GM10266 (cell line): ENCODE data around the gene LDLRAD3.
A peak's percentile ranks its signal among the peaks of the same experiment; 100 is the strongest.

Experiments
- DNase-seq: peaks from one replicate; pipeline ENCODE4 v3.0.0; 2012; ENCODE audit errors: extremely low spot score
- TF ChIP-seq, protein P1 (sequence below): IDR thresholded peaks from 2 replicates; pipeline ENCODE4 v1.5.1; 2012; ENCODE audit warnings: mild to moderate bottlenecking, low read depth; ENCODE audit not compliant: control insufficient read depth, insufficient read depth; ENCODE audit errors: missing control alignments

The LDLRAD3 gene

DNA sequence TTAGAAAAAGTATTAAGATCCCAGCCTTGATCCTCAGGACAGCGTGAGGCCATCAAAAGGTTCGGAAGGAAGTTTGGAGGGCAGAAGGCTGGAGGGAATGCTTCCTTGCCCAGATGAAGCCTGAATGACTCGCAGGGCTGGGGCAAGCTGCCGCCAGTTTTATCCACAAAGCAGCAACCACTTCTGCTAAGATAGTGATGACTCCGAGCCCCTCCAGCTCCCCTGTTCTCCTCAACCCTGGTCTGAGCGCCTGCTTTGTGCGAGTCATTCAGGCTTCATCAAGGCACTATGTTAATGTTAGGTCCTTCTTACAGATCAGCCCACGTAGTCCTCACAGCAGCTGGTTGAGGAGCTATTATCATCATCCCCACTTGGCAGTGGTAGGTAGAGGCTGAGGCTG is 186.5 kb downstream of the LDLRAD3 start:
- TF ChIP-seq, protein P1, sequence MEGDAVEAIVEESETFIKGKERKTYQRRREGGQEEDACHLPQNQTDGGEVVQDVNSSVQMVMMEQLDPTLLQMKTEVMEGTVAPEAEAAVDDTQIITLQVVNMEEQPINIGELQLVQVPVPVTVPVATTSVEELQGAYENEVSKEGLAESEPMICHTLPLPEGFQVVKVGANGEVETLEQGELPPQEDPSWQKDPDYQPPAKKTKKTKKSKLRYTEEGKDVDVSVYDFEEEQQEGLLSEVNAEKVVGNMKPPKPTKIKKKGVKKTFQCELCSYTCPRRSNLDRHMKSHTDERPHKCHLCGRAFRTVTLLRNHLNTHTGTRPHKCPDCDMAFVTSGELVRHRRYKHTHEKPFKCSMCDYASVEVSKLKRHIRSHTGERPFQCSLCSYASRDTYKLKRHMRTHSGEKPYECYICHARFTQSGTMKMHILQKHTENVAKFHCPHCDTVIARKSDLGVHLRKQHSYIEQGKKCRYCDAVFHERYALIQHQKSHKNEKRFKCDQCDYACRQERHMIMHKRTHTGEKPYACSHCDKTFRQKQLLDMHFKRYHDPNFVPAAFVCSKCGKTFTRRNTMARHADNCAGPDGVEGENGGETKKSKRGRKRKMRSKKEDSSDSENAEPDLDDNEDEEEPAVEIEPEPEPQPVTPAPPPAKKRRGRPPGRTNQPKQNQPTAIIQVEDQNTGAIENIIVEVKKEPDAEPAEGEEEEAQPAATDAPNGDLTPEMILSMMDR, result no peak
- no peak for DNase-seq

DNA sequence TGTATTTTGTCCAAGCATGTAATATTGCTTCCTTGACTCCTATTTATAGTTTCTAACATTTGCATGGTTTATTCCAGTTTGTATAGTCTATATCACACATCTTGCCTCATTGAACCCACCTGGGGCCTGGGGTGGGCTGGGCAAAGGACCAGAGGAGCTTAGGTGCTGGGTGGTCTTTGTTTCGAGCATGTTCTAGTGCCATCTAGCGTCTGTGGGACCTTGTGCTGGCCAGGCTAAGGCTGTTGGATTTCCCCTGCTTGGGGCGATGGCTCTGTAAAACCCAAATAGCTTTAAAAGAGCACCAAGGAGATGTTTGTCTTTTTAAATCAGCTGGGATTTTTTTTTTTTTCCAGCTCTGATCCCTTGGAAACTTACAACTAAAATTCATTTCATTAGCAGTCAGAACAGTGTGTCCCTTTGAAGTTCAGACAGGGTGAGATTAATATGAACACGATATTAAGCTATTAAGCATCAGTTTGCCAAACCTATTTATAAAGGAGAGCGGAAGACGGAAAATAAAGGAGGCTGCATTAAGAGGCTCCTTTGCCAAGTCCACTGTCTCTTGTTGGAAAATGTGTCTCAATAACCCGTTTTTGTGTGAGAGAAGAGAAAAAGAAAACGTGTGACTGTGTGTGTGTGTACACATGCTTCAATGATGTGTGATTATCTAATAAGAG is 188.0 kb downstream of the LDLRAD3 start:
- TF ChIP-seq, protein P1, result peak; percentile 70
- peak; percentile 47 for DNase-seq

DNA sequence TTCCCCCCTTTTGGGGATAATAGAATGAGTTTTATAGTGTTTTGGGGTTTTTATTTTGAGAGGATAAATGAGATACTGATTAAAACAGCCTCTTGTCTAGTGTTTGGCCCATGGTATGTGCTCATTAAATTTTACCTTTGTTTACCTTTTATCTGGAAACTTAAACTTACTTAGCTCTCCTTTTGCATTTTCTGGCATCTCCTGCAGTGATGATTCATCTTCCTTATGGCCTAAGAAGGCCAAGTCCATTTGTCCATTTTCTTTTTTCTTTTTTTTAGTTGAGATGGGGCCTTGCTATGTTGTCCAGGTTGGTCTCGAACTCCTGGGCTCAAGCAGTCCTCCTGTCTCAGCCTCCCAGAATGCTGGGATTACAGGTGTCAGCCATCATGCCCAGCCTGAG is 189.1 kb downstream of the LDLRAD3 start:
- TF ChIP-seq, protein P1, result no peak
- no peak for DNase-seq

DNA sequence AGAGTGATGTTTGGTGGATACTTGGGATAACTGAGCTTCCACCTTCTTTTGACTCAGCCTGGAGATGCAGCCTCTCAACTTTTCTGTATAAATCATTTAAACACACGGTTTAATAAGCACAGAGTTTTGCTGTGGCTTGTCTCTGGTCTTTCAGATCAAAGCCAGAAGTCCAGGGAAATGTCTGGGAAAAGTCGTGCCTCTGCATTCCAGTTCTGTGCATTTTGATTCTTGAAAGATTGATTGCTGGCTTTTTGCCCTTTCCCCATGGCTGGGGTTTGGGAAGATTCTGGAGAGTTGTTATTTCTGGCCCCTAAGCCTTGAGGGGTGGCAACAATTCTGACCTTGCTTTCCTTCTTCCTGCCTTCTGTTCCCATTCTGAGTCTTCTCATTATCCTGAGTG is 191.2 kb downstream of the LDLRAD3 start:
- TF ChIP-seq, protein P1, result no peak
- DNase-seq, result no peak

DNA sequence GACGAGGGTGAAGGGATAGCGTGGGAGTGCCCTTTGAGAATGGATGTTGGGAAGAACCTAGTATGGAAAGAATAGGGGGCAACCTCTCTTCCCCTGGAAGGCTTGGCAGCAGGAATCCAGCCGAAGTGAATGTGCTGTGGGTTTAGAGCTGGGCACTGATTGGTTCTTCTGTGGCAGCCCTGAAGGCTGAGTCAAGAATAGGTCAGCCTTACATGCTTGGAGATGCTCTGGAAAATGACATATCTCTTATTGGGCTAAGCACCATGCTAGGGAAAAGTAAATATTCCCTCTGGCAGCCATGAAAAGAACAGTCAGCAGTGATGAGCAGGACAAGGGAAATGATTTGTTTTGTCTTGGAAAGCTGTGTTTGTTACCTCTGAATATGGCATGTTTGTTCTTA is 195.9 kb downstream of the LDLRAD3 start:
- TF ChIP-seq, protein P1, result no peak

DNA sequence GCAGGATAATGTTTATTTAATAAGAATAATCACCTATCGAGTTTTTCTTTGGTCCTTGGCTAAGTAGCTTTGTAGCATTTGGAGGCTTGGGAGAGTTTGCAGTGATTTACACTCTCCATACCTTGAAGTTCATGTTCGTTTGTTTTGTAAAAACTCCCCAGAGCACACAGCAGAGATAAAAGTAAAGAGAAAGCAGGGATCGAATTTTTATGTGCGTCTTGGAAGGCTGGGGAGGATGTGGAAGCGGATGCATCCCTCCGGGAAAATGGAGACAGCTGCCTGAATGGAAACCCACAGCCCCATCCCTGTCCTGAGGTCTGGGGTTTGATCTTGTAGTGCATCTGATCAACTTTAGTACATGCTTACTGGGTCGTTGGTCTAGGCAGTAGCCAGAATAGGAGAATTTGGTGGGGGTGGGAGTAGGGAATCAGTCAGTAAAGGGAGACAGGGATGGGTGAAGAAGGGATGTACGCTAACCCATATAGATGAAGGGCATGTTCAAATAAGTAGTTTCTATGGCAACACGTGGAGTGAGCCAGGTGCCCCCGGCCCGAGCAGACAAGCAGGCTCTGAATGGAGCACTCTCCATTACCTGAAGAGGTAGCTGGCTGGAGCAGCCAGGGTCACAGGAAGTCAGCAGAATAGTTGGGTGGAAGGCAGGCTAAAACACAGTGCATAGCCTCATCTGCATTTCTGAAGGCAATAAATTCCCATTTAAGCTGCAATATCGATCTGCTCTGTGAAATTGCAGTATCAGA is 197.5 kb downstream of the LDLRAD3 start:
- DNase-seq, result no peak
- TF ChIP-seq, protein P1, result no peak

More for the DNA sequence above, 195.9 kb downstream of the LDLRAD3 start:
- DNase-seq, result no peak

DNA sequence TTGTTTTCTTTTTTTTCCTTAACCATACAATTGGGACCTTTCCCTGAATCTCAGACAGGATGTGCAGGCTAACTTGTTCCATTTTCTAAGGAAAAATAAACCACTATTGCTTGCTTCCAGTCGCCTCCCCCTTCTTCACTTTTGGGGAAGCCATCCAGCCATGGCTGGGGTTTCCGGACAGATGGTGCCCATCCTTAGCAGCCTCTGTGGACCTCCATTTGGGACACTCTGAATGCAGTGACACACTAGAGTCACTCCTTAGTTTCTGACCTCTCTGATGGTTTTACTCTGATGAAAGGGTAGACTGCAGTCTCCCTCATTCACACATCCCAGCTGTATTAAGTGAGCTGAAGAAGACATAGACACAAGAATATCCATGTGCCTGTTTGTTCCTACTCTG is 198.1 kb downstream of the LDLRAD3 start:
- TF ChIP-seq, protein P1, result no peak
- DNase-seq, result no peak
